Liver (tissue), 3 donors: Measurements from ENCODE around the gene CGGBP1.

Source experiments
- CTCF ChIP-seq: fragments of 150-350 bp; IDR thresholded peaks from 2 replicates; pipeline ENCODE4 v1.5.1; 2017; ENCODE audit warnings: improper control_type of control experiment, low read depth, low read length; ENCODE audit not compliant: missing input control
- HNF4G ChIP-seq: IDR thresholded peaks from 2 replicates; pipeline ENCODE4 v1.6.1; 2016; ENCODE audit warnings: antibody characterized with exemption
- ZBTB33 ChIP-seq: IDR thresholded peaks from 2 replicates; pipeline ENCODE4 v1.6.1; 2016; ENCODE audit warnings: antibody characterized with exemption
- donor health status: healthy.
- donor health status: healthy.

GRCh38 chr3:88061746-88062145 is 2.9 kb upstream of the CGGBP1 start:
- TF ChIP-seq ZBTB33 (no peak), CTCF (no peak), HNF4G (no peak)
